ENCODE data around the gene FRY. TPM values are rescaled to one million over a fixed set of nuclear protein-coding genes. Genes with fewer than 3 reads are reported as not detected.

Gene FRY
- total and polyA plus RNA-seq, 4 donors: 6.2 to 31.2 (median 12.7) TPM

DNA sequence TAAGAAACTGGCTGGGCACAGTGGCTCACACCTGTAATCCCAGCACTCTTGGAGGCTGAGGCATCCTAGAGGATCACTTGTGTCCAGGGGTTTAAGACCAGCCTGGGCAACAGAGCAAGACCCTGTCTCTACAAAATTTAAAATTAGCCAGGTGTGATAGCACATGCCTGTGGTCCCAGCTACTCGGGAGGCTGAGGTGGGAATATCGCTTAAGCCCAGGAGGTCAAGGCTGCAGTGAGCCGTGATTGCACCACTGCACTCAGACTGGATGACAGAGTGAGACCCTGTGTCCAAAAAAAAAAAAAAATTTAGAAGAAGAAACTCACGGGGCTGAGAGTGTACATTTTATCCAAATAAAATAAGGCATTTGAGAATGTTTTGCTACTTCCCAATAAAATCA is 224.7 kb downstream of the FRY start:
- H3K9ac ChIP-seq (ENCODE audit: low read depth in 1 of 2, low read length in 2 of 2): peak overlapping the region in 1 of 2 donors; percentile 96
- WGBS: 34% methylated on average over 4 of the region's 4 CpGs
- peak overlapping the region; percentile 73 to 93 for H3K27ac ChIP-seq (ENCODE audit: low read depth in 1 of 2, low read length in 2 of 2)
- peaks cover 5 to 30% (median 9%) of the 10 kb centered on the region in 4 donors for H3K4me1 ChIP-seq (ENCODE audit: control insufficient read depth in 4 of 4, insufficient read depth in 4 of 4, low read length in 3 of 4)
- DNase-seq (ENCODE audit: low spot score): no peak
- H3K9me3 ChIP-seq (ENCODE audit: control insufficient read depth in 4 of 4, low read length in 3 of 4): no peaks in the 10 kb centered on the region
- H3K4me3 ChIP-seq (ENCODE audit: low read depth in 1 of 3, low read length in 3 of 3): peak overlapping the region in 1 of 3 donors; percentile 37
- no peaks in the 10 kb centered on the region for H3K27me3 ChIP-seq (ENCODE audit: control insufficient read depth in 4 of 4, insufficient read depth in 4 of 4, low read length in 3 of 4)
- TF ChIP-seq, protein P1, sequence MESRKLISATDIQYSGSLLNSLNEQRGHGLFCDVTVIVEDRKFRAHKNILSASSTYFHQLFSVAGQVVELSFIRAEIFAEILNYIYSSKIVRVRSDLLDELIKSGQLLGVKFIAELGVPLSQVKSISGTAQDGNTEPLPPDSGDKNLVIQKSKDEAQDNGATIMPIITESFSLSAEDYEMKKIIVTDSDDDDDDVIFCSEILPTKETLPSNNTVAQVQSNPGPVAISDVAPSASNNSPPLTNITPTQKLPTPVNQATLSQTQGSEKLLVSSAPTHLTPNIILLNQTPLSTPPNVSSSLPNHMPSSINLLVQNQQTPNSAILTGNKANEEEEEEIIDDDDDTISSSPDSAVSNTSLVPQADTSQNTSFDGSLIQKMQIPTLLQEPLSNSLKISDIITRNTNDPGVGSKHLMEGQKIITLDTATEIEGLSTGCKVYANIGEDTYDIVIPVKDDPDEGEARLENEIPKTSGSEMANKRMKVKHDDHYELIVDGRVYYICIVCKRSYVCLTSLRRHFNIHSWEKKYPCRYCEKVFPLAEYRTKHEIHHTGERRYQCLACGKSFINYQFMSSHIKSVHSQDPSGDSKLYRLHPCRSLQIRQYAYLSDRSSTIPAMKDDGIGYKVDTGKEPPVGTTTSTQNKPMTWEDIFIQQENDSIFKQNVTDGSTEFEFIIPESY (IDR thresholded peaks at IDR 0.05): no peak
- TF ChIP-seq HNF4A (conservative IDR thresholded peaks at IDR 0.05): peak in 1 of 2 donors; percentile 8
- no peaks in the 10 kb centered on the region for H3K36me3 ChIP-seq (ENCODE audit: control insufficient read depth in 4 of 4, insufficient read depth in 3 of 4, low read depth in 1 of 4, low read length in 3 of 4)

DNA sequence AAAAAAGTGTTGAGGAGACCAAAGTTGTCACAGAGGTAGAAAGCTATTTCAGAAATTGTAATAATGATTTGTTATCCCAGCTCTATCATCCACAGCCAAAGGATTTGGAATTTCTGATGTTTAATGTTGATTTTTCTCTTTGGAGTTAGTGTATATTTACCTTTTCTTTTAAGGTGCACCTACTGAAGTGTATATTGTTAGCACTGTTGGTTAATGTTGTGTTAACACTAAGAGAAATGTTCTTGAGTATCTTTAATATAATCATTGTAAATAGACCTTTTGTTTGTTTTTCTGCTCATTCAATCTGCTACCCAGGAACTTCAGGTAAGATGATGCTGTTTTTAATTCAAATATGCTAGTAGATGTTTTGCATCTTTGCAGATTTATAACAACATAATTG is 226.1 kb downstream of the FRY start:
- no peak for DNase-seq (ENCODE audit: low spot score)
- Histone ChIP-seq H3K4me1 (ENCODE audit: control insufficient read depth in 4 of 4, insufficient read depth in 4 of 4, low read length in 3 of 4) (peaks cover 5 to 35% (median 11%) of the 10 kb centered on the region in 4 donors), H3K9me3 (ENCODE audit: control insufficient read depth in 4 of 4, low read length in 3 of 4) (no peaks in the 10 kb centered on the region), H3K9ac (ENCODE audit: low read depth in 1 of 2, low read length in 2 of 2) (no peak overlapping the region), H3K36me3 (ENCODE audit: control insufficient read depth in 4 of 4, insufficient read depth in 3 of 4, low read depth in 1 of 4, low read length in 3 of 4) (peaks cover 0 to 10% (median 0%) of the 10 kb centered on the region in 4 donors), H3K27me3 (ENCODE audit: control insufficient read depth in 4 of 4, insufficient read depth in 4 of 4, low read length in 3 of 4) (no peaks in the 10 kb centered on the region), H3K27ac (ENCODE audit: low read depth in 1 of 2, low read length in 2 of 2) (no peak overlapping the region), H3K4me3 (ENCODE audit: low read depth in 1 of 3, low read length in 3 of 3) (no peak overlapping the region)
- no peak for TF ChIP-seq RXRA (IDR thresholded peaks at IDR 0.05)
- no peak for TF ChIP-seq RAD21 (IDR thresholded peaks at IDR 0.05)
- no peak for TF ChIP-seq JUND (IDR thresholded peaks at IDR 0.05)
- no peak for TF ChIP-seq YY1 (IDR thresholded peaks at IDR 0.05)
- no peak for TF ChIP-seq TAF1 (conservative IDR thresholded peaks at IDR 0.05)
- TF ChIP-seq, protein P2, sequence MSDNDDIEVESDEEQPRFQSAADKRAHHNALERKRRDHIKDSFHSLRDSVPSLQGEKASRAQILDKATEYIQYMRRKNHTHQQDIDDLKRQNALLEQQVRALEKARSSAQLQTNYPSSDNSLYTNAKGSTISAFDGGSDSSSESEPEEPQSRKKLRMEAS (IDR thresholded peaks at IDR 0.05): no peak
- TF ChIP-seq NR2F2 (IDR thresholded peaks at IDR 0.05): no peak
- TF ChIP-seq HNF4A (conservative IDR thresholded peaks at IDR 0.05): no peak
- TF ChIP-seq HNF4G (IDR thresholded peaks at IDR 0.05): no peak
- TF ChIP-seq FOXA2 (IDR thresholded peaks at IDR 0.05): no peak
- TF ChIP-seq, protein P3, sequence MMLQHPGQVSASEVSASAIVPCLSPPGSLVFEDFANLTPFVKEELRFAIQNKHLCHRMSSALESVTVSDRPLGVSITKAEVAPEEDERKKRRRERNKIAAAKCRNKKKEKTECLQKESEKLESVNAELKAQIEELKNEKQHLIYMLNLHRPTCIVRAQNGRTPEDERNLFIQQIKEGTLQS (IDR thresholded peaks at IDR 0.05): no peak
- TF ChIP-seq, protein P4, sequence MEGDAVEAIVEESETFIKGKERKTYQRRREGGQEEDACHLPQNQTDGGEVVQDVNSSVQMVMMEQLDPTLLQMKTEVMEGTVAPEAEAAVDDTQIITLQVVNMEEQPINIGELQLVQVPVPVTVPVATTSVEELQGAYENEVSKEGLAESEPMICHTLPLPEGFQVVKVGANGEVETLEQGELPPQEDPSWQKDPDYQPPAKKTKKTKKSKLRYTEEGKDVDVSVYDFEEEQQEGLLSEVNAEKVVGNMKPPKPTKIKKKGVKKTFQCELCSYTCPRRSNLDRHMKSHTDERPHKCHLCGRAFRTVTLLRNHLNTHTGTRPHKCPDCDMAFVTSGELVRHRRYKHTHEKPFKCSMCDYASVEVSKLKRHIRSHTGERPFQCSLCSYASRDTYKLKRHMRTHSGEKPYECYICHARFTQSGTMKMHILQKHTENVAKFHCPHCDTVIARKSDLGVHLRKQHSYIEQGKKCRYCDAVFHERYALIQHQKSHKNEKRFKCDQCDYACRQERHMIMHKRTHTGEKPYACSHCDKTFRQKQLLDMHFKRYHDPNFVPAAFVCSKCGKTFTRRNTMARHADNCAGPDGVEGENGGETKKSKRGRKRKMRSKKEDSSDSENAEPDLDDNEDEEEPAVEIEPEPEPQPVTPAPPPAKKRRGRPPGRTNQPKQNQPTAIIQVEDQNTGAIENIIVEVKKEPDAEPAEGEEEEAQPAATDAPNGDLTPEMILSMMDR (IDR thresholded peaks at IDR 0.05; ENCODE audit: low read depth, low read length, missing input control): no peak
- TF ChIP-seq, protein P1 (IDR thresholded peaks at IDR 0.05): no peak
- TF ChIP-seq FOXA1 (IDR thresholded peaks at IDR 0.05): no peak
- no peak for TF ChIP-seq GABPA (IDR thresholded peaks at IDR 0.05 in 1 of 2, conservative IDR thresholded peaks at IDR 0.05 in 1 of 2)
- no peak for TF ChIP-seq SP1 (IDR thresholded peaks at IDR 0.05)
